ENCODE measurements around the gene APOL2.

DNA sequence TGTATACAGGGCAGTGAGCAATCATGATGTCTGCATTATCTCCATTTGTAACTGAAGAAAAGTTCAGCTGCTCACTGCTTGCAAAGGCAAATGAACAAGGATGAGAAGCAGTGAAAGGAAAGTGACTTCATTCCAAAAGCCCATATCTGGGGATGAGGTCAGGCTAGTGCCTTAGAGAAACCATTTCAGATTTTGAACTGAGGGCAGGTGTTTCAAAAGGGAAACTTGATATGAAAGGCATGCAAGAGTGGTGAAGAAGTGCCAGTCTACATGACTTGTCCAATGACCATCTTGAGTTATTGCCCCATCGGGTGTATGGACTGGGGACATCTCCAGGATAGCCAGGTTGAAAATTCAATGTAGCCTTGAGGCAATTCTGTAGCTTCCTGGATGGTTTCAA is 30.4 kb downstream of the APOL2 start:
- TF ChIP-seq, protein P1, sequence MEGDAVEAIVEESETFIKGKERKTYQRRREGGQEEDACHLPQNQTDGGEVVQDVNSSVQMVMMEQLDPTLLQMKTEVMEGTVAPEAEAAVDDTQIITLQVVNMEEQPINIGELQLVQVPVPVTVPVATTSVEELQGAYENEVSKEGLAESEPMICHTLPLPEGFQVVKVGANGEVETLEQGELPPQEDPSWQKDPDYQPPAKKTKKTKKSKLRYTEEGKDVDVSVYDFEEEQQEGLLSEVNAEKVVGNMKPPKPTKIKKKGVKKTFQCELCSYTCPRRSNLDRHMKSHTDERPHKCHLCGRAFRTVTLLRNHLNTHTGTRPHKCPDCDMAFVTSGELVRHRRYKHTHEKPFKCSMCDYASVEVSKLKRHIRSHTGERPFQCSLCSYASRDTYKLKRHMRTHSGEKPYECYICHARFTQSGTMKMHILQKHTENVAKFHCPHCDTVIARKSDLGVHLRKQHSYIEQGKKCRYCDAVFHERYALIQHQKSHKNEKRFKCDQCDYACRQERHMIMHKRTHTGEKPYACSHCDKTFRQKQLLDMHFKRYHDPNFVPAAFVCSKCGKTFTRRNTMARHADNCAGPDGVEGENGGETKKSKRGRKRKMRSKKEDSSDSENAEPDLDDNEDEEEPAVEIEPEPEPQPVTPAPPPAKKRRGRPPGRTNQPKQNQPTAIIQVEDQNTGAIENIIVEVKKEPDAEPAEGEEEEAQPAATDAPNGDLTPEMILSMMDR (optimal IDR thresholded peaks at IDR 0.05 in 1 of 3, IDR thresholded peaks at IDR 0.05 in 1 of 3, conservative IDR thresholded peaks at IDR 0.05 in 1 of 3; ENCODE audit: extremely low read depth in 1 of 3, insufficient read depth in 2 of 3, low read length in 3 of 3) = no peak
- TF ChIP-seq EZH2 (IDR thresholded peaks at IDR 0.05; ENCODE audit: low read length) = no peak

All from keratinocyte (primary cell).